Measurements from ENCODE around the gene WBP1.
A peak's percentile ranks its signal among the peaks of the same experiment; 100 is the strongest.
"Not testable (repeated sequence)": the region's sequence is repeated elsewhere in the genome, so short reads cannot be mapped to it uniquely, and the experiment has no call there.

Gene WBP1

GRCh38 chr2:74474481-74474880 lies 16.2 kb downstream of the WBP1 start:
- no peak for DNase-seq
- no peak for TF ChIP-seq POLR2A (IDR thresholded peaks at IDR 0.05; ENCODE audit: low read length)
- TF ChIP-seq GATA1 (IDR thresholded peaks at IDR 0.05; ENCODE audit: low read depth, low read length) = no peak

- no peak for DNase-seq
- TF ChIP-seq GATA1 (IDR thresholded peaks at IDR 0.05; ENCODE audit: low read depth, low read length) = no peak
- no peak for TF ChIP-seq POLR2A (IDR thresholded peaks at IDR 0.05; ENCODE audit: low read length)
Measured at GRCh38 chr2:74474899-74475298, 16.7 kb downstream of the WBP1 start.

GRCh38 chr2:74481431-74481830 lies 23.2 kb downstream of the WBP1 start:
- DNase-seq = no peak
- no peak for TF ChIP-seq POLR2A (IDR thresholded peaks at IDR 0.05; ENCODE audit: low read length)
- TF ChIP-seq GATA1 (IDR thresholded peaks at IDR 0.05; ENCODE audit: low read depth, low read length) = no peak

- peak; percentile 77 to 82 for DNase-seq
Measured at GRCh38 chr2:74481961-74482800, 23.9 kb downstream of the WBP1 start.

GRCh38 chr2:74482801-74483674 lies 24.8 kb downstream of the WBP1 start, which contains the start of the genes CCDC142 and TTC31:
TSS of gene CCDC142 (minus strand) at chr2:74482998. CDS start at chr2:74482837, 161 bp downstream.
TSS of gene TTC31 (plus strand) at chr2:74483081. CDS start at chr2:74483096, 15 bp downstream.
- TF ChIP-seq POLR2A (IDR thresholded peaks at IDR 0.05; ENCODE audit: low read length) (peak; percentile 80), GATA1 (IDR thresholded peaks at IDR 0.05; ENCODE audit: low read depth, low read length) (no peak)
- peak; percentile 96 to 97 for DNase-seq

More at GRCh38 chr2:74481961-74482800, 23.9 kb downstream of the WBP1 start:
- TF ChIP-seq POLR2A (IDR thresholded peaks at IDR 0.05; ENCODE audit: low read length) (no peak), GATA1 (IDR thresholded peaks at IDR 0.05; ENCODE audit: low read depth, low read length) (no peak)

GRCh38 chr2:74483675-74484164 lies 25.5 kb downstream of the WBP1 start:
- not testable (repeated sequence) for DNase-seq

GRCh38 chr2:74486141-74486540 lies 27.9 kb downstream of the WBP1 start:
- TF ChIP-seq POLR2A (IDR thresholded peaks at IDR 0.05; ENCODE audit: low read length) (no peak), GATA1 (IDR thresholded peaks at IDR 0.05; ENCODE audit: low read depth, low read length) (no peak)
- no peak for DNase-seq

- no peak for DNase-seq
- no peak for TF ChIP-seq POLR2A (IDR thresholded peaks at IDR 0.05; ENCODE audit: low read length)
- no peak for TF ChIP-seq GATA1 (IDR thresholded peaks at IDR 0.05; ENCODE audit: low read depth, low read length)
Measured at GRCh38 chr2:74488643-74489481, 30.6 kb downstream of the WBP1 start.

- DNase-seq = no peak
Measured at GRCh38 chr2:74489906-74490305, 31.7 kb downstream of the WBP1 start.

GRCh38 chr2:74491648-74492544 lies 33.7 kb downstream of the WBP1 start:
- no peak for DNase-seq
- no peak for TF ChIP-seq POLR2A (IDR thresholded peaks at IDR 0.05; ENCODE audit: low read length)
- TF ChIP-seq GATA1 (IDR thresholded peaks at IDR 0.05; ENCODE audit: low read depth, low read length) = no peak

More at GRCh38 chr2:74489906-74490305, 31.7 kb downstream of the WBP1 start:
- no peak for TF ChIP-seq GATA1 (IDR thresholded peaks at IDR 0.05; ENCODE audit: low read depth, low read length)
- no peak for TF ChIP-seq POLR2A (IDR thresholded peaks at IDR 0.05; ENCODE audit: low read length)

GRCh38 chr2:74493546-74493945 lies 35.3 kb downstream of the WBP1 start:
- no peak for TF ChIP-seq POLR2A (IDR thresholded peaks at IDR 0.05; ENCODE audit: low read length)
- TF ChIP-seq GATA1 (IDR thresholded peaks at IDR 0.05; ENCODE audit: low read depth, low read length) = no peak
- no peak for DNase-seq

- DNase-seq = no peak
- TF ChIP-seq GATA1 (IDR thresholded peaks at IDR 0.05; ENCODE audit: low read depth, low read length) (no peak), POLR2A (IDR thresholded peaks at IDR 0.05; ENCODE audit: low read length) (no peak)
Measured at GRCh38 chr2:74495440-74495839, 37.2 kb downstream of the WBP1 start.

All from erythroblast (primary cell).